Measurements from ENCODE around the gene TARBP1. TPM values are rescaled to one million over a fixed set of nuclear protein-coding genes. Genes with fewer than 3 reads are reported as not detected.

The TARBP1 gene
- total and polyA plus RNA-seq, 2 of the 13 experiments (the other 11 are each of a cell fraction or from before 2014, with no cell fraction given): 37.7 to 67.0 TPM

DNA sequence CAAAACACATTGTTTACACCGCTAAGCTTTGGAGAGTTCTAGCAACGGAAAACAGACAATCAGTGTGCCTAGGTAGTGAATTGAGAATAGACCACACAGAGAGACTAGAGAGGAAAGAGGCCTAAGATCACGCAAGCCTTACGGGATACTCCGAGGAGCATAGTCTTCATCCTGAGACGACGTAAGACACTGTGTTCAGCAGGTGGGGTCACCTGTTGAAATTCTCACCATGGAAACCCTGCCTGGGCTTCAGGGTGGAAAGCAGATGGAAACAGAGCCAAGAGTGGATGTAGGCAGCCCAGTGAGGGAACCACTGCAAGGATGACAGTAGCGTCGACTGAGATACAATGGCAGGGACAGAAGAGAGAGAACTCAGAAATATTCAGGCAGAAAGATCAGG, 65.5 kb downstream of the TARBP1 start:
- Histone ChIP-seq H2AFZ (ENCODE audit: low read length) (no peak overlapping the region), H3K9me3 (ENCODE audit: low read length) (no peaks in the 10 kb centered on the region), H3K36me3 (replicated peaks in 1 of 2; ENCODE audit: control insufficient read depth in 1 of 2, insufficient read depth in 2 of 2, low read length in 2 of 2) (peaks cover 5 to 58% of the 10 kb centered on the region in 2 experiments), H3K4me2 (ENCODE audit: low read depth, low read length) (no peak overlapping the region), H4K20me1 (ENCODE audit: insufficient read depth, low read length) (no peaks in the 10 kb centered on the region), H3K79me2 (ENCODE audit: insufficient read depth, low read length) (no peaks in the 10 kb centered on the region), H3K27me3 (ENCODE audit: control insufficient read depth in 1 of 2, insufficient read depth in 2 of 2, low read length in 2 of 2) (no peaks in the 10 kb centered on the region; a peak in 1 of 5 replicates), H3K4me3 (replicated peaks in 1 of 3; ENCODE audit: insufficient read depth in 1 of 3, low read depth in 2 of 3, low read length in 3 of 3) (no peak overlapping the region), H3K27ac (ENCODE audit: extremely low read length, insufficient read depth, low read length) (no peak overlapping the region), H3K9ac (ENCODE audit: insufficient read depth, low read depth, low read length) (no peak overlapping the region), H3K4me1 (ENCODE audit: insufficient read depth, low read length) (no peaks in the 10 kb centered on the region)
- DNase-seq (ENCODE audit: low spot score): no peak
- ChIA-PET POLR2A (no interaction called here), CTCF (ENCODE audit: low intra/inter-chr PET ratio, low total read pairs) (no interaction called here)
- ATAC-seq: no peak
- 99% methylated on average over 9 of the region's 9 CpGs for WGBS (ENCODE audit: low lambda C conversion rate)
- BruUV-seq (replicated peaks): no TSS peak
- in situ Hi-C loops (cut with HindIII; ENCODE audit: extremely low pct_ligation_motif_present, low pct_unique_long_range_greater_than_20kb) (no loop called here), intact Hi-C loops (cut with micrococcal nuclease; ENCODE audit: unreplicated experiment) (no loop called here)
- no peak for FAIRE-seq
- TF ChIP-seq, protein P1, sequence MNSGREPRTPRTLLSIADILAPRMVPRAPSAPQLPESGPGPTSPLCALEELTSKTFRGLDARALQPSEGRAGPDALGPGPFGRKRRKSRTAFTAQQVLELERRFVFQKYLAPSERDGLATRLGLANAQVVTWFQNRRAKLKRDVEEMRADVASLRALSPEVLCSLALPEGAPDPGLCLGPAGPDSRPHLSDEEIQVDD (CRISPR knock-in tag; IDR thresholded peaks at IDR 0.05; ENCODE audit: borderline replicate concordance): no peak
- TF ChIP-seq, protein P2, sequence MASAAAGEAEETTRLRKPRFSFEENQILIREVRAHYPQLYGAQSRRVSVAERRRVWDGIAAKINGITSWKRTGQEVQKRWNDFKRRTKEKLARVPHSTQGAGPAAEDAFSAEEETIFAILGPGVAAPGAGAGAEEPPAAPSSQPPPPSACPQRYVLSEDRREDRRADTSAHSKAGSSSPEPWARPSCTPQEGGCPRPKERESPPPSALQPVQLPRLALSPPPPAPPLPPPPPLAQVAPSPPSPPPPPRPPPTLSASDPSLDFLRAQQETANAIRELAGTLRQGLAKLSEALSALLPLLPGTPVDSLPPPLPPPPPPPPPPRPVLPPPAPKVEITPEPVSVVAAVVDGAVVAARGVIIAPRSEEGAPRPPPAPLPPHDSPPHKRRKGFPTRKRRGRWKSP (CRISPR knock-in tag; IDR thresholded peaks at IDR 0.05): no peak
- TF ChIP-seq ZNF230 (CRISPR knock-in tag; IDR thresholded peaks at IDR 0.05) (no peak), ZNF256 (CRISPR knock-in tag; conservative IDR thresholded peaks at IDR 0.05) (no peak), IRF9 (CRISPR knock-in tag; IDR thresholded peaks at IDR 0.05; ENCODE audit: borderline replicate concordance) (no peak), REXO4 (CRISPR knock-in tag; IDR thresholded peaks at IDR 0.05; ENCODE audit: borderline replicate concordance) (no peak), SMC3 (IDR thresholded peaks at IDR 0.05; ENCODE audit: low read length) (no peak), ZBTB8A (CRISPR knock-in tag; IDR thresholded peaks at IDR 0.05; ENCODE audit: borderline replicate concordance, low read depth) (no peak), CSRNP1 (CRISPR knock-in tag; IDR thresholded peaks at IDR 0.05) (no peak), ZNF337 (CRISPR knock-in tag; IDR thresholded peaks at IDR 0.05; ENCODE audit: borderline replicate concordance, low read depth) (no peak), ATF7-NPFF (CRISPR knock-in tag; IDR thresholded peaks at IDR 0.05; ENCODE audit: low read depth) (no peak), ZSCAN30 (CRISPR knock-in tag; IDR thresholded peaks at IDR 0.05) (no peak), RARG (CRISPR knock-in tag; IDR thresholded peaks at IDR 0.05; ENCODE audit: low read depth) (no peak)
